Heart left ventricle (tissue), 16 donors: Measurements from ENCODE around the gene KIAA0753. TPM values are rescaled to one million over a fixed set of nuclear protein-coding genes. Genes with fewer than 3 reads are reported as not detected.

ENCODE experiments used
- ATAC-seq, 4 donors: fragments of 200-7000 bp; cut with Tn5 transposase; one replicate each; pipeline ENCODE4 v1.9.1; 2020 to 2022; ENCODE audit warnings: moderate library complexity in 4 of 4, mild to moderate bottlenecking in 3 of 4, moderate number of reproducible peaks in 1 of 4
- DNase-seq, 5 donors: peaks; one replicate each; pipeline ENCODE4 v3.0.0-alpha.2; 2020
- H3K27ac ChIP-seq, 12 donors: fragments of 200-600 bp; sonication (generic) in 4 of 12; one replicate each; pipeline versions ENCODE4 v1.5.0 to v1.8.0; 2016 to 2022; ENCODE audit warnings: mild to moderate bottlenecking in 2 of 12
- H3K27me3 ChIP-seq, 9 donors: fragments of 200-600 bp; sonication (generic) in 2 of 9; one replicate each; pipeline versions ENCODE4 v1.5.1 to v1.8.0; 2016 to 2022; ENCODE audit warnings: mild to moderate bottlenecking in 3 of 9
- H3K36me3 ChIP-seq, 9 donors: fragments of 200-600 bp; sonication (generic) in 2 of 9; one replicate each; pipeline versions ENCODE4 v1.5.0 to v1.8.0; 2018 to 2022; ENCODE audit warnings: mild to moderate bottlenecking in 2 of 9
- H3K4me1 ChIP-seq, 12 donors: fragments of 200-600 bp; sonication (generic) in 4 of 12; one replicate each; pipeline versions ENCODE4 v1.5.0 to v1.8.0; 2016 to 2022; ENCODE audit warnings: mild to moderate bottlenecking in 3 of 12
- H3K4me3 ChIP-seq, 12 donors: fragments of 200-600 bp; sonication (generic) in 4 of 12; one replicate each; pipeline versions ENCODE4 v1.5.0 to v1.8.0; 2017 to 2022; ENCODE audit warnings: mild to moderate bottlenecking in 9 of 12, moderate library complexity in 4 of 12
- H3K9me3 ChIP-seq, 12 donors: fragments of 200-600 bp; sonication (generic) in 4 of 12; one replicate each; pipeline versions ENCODE4 v1.5.0 to v1.8.0; 2016 to 2022; ENCODE audit warnings: mild to moderate bottlenecking in 1 of 12
- CTCF ChIP-seq, 12 donors: fragments of 200-600 bp; sonication (generic) in 4 of 12; IDR thresholded peaks; one replicate each; pipeline versions ENCODE4 v1.5.0 to v1.8.0; 2018 to 2022; ENCODE audit warnings: antibody characterized with exemption in 12 of 12, mild to moderate bottlenecking in 5 of 12
- POLR2A ChIP-seq, 2 donors: fragments of 450-650 bp; IDR thresholded peaks; one replicate each; pipeline ENCODE4 v1.6.1; 2017; ENCODE audit warnings: antibody characterized with exemption in 2 of 2, mild to moderate bottlenecking in 2 of 2, moderate library complexity in 2 of 2
- WGBS, 4 donors: extraction: QIAGEN DNeasy Blood & Tissue Kit in 2 of 4; methylation state at CpG; one replicate each; pipeline versions ENCODE4 v1.1.5 to v1.1.7; 2013 to 2018; 5-methylcytosine and 5-hydroxymethylcytosine counted together
- intact Hi-C, 10 donors: fragments of 100-400 bp; cut with DNase I; formaldehyde crosslinking; loops; one replicate each; pipeline versions ENCODE4 v1.11.1 to v1.14.2; 2022
- polyA plus RNA-seq, 2 donors: library from polyadenylated mRNA; stranded (reverse); fragments of 200-250 nt; gene quantifications; one replicate each; pipeline ENCODE4 v1.2.3, GENCODE V29; 2013
- total RNA-seq, 9 donors: library from RNA; depleted of rRNA in 2 of 9; stranded (reverse); fragments of >200 nt in 2 of 9; fragmentation: NEBNext Ultra II Directional in 3 of 9; extraction: Animal tissue kit (Norgen Biotek cat#: 25700) in 3 of 9; gene quantifications; one replicate each; pipeline versions ENCODE4 v1.1.0 to v1.2.4, GENCODE V29; 2016 to 2023
- donor health status: ischemic (EF 13 %, LVEDD 7.1; RV severe dilation, severe dysfunction).
- donor health status: healthy with polysubstance abuse.
- donor health status: DM: no; HTN: yes; CAD: no.
- donor health status: DM: no; HTN: no; CAD: no.
- donor health status: ischemic (EF 25% LVEDD 6.9; RV normal size, moderate dysfunction).
- donor health status: ischemic (EF 25% LVEDD 5.7; RV mildly dilated, moderate dysfunction).
- donor health status: healthy.
- donor health status: DM: yes; HTN: yes; CAD: no.
- donor health status: ischemic (EF 35%, LVEDD 5.7; RV mildly dilated, moderate dysfunction).
- donor health status: nonischemic (EF 11% LVEDD 7.7; RV severe dilation, severe dysfunction).
- donor health status: DM: yes; HTN: yes; CAD: no.
- donor health status: PGD.
- donor health status: ischemic (EF 29% LVEDD 5.4; RV normal size, mild dysfunction).
- donor health status: nonischemic (EF 23%, LVEDD 6.1; RV moderate dilation, normal function).

KIAA0753 gene
- total and polyA plus RNA-seq, 11 donors, result 2.7 to 10.2 (median 5.0) TPM

GRCh38 chr17:6551869-6552531, 88.5 kb downstream of the KIAA0753 start:
- WGBS, 4 donors, result 62 to 69% (median 64%) methylated on average over 11 of the region's 11 CpGs
- Histone ChIP-seq H3K4me1 (peaks cover 0 to 29% (median 18%) of the 10 kb centered on the region in 12 donors), H3K27ac (peak overlapping the region in 1 of 12 donors; percentile 62), H3K36me3 (no peaks in the 10 kb centered on the region), H3K27me3 (peaks cover 6 to 40% (median 17%) of the 10 kb centered on the region in 9 donors), H3K4me3 (no peak overlapping the region), H3K9me3 (no peaks in the 10 kb centered on the region)
- intact Hi-C loops, result loop anchor here in 3 of 10 donors (5.0 to 10.0 kb wide), 2 partner anchors 75 to 77 kb away; no protein-coding TSS in a partner anchor
- peak in 3 of 4 donors; percentile 4 to 30 (median 17) for ATAC-seq
- TF ChIP-seq CTCF (IDR thresholded peaks at IDR 0.05) (no peak), POLR2A (IDR thresholded peaks at IDR 0.05) (no peak)
- DNase-seq, result no peak

GRCh38 chr17:6551356-6551755, 89.2 kb downstream of the KIAA0753 start:
- DNase-seq, result no peak
- Histone ChIP-seq H3K4me3 (no peak overlapping the region), H3K27me3 (peaks cover 6 to 40% (median 17%) of the 10 kb centered on the region in 9 donors), H3K4me1 (peaks cover 0 to 29% (median 18%) of the 10 kb centered on the region in 12 donors), H3K27ac (no peak overlapping the region), H3K36me3 (no peaks in the 10 kb centered on the region), H3K9me3 (no peaks in the 10 kb centered on the region)
- no peak for ATAC-seq
- TF ChIP-seq POLR2A (IDR thresholded peaks at IDR 0.05) (no peak), CTCF (IDR thresholded peaks at IDR 0.05) (no peak)
- intact Hi-C loops, result loop anchor here in 3 of 10 donors (5.0 to 10.0 kb wide), 2 partner anchors 74 to 77 kb away; no protein-coding TSS in a partner anchor
- 66 to 80% (median 70%) methylated on average over 5 of the region's 5 CpGs for WGBS, 4 donors

- ATAC-seq, result no peak
- peak overlapping the region in 1 of 12 donors; percentile 78 for H3K27ac ChIP-seq
- no peak for TF ChIP-seq POLR2A (IDR thresholded peaks at IDR 0.05)
- TF ChIP-seq CTCF (IDR thresholded peaks at IDR 0.05), result no peak
- peaks cover 0 to 23% (median 3%) of the 10 kb centered on the region in 9 donors for H3K27me3 ChIP-seq
- no peak overlapping the region for H3K4me3 ChIP-seq
- intact Hi-C loops, result loop anchor here in 4 of 10 donors (5.0 to 10.0 kb wide), 2 partner anchors 72 to 75 kb away; no protein-coding TSS in a partner anchor
- DNase-seq, result no peak
- H3K4me1 ChIP-seq, result peaks cover 0 to 13% (median 7%) of the 10 kb centered on the region in 12 donors
- WGBS, 4 donors, result 54 to 66% (median 58%) methylated on average over 7 to 9 of the region's 9 CpGs
- H3K36me3 ChIP-seq, result no peaks in the 10 kb centered on the region
- H3K9me3 ChIP-seq, result no peaks in the 10 kb centered on the region
These were observed 91.0 kb downstream of the KIAA0753 start for GRCh38 chr17:6549384-6550036.
